Measurements from ENCODE around the gene PRCC.

PRCC gene

GRCh38 chr1:156788136-156788535, 20.8 kb downstream of the PRCC start:
- Histone ChIP-seq H3K27me3 (no peaks in the 10 kb centered on the region), H3K4me3 (no peak overlapping the region)
- intact Hi-C loops (cut with DNase I; ENCODE audit: low total_unique reads) = no loop called here

GRCh38 chr1:156789621-156790318, 22.4 kb downstream of the PRCC start:
- H3K27me3 ChIP-seq = no peaks in the 10 kb centered on the region
- peaks cover 58 to 83% (median 82%) of the 10 kb centered on the region in 3 donors for H3K36me3 ChIP-seq
- intact Hi-C loops (cut with DNase I; ENCODE audit: low total_unique reads) = no loop called here
- no peak for TF ChIP-seq CTCF (IDR thresholded peaks at IDR 0.05)
- no peak for DNase-seq
- no peak overlapping the region for H3K27ac ChIP-seq
- no peaks in the 10 kb centered on the region for H3K4me1 ChIP-seq
- no peaks in the 10 kb centered on the region for H3K9me3 ChIP-seq
- no peak overlapping the region for H3K4me3 ChIP-seq

More at GRCh38 chr1:156788136-156788535, 20.8 kb downstream of the PRCC start:
- no peak overlapping the region for H3K27ac ChIP-seq
- H3K4me1 ChIP-seq = no peaks in the 10 kb centered on the region
- TF ChIP-seq CTCF (IDR thresholded peaks at IDR 0.05) = no peak
- no peaks in the 10 kb centered on the region for H3K9me3 ChIP-seq
- no peak for DNase-seq
- peaks cover 58 to 83% (median 81%) of the 10 kb centered on the region in 3 donors for H3K36me3 ChIP-seq

- H3K4me3 ChIP-seq = no peak overlapping the region
- H3K9me3 ChIP-seq = no peaks in the 10 kb centered on the region
- intact Hi-C loops (cut with DNase I; ENCODE audit: low total_unique reads) = no loop called here
- no peaks in the 10 kb centered on the region for H3K4me1 ChIP-seq
- TF ChIP-seq CTCF (IDR thresholded peaks at IDR 0.05) = no peak
- H3K27ac ChIP-seq = no peak overlapping the region
- H3K36me3 ChIP-seq = peaks cover 85 to 93% (median 91%) of the 10 kb centered on the region in 3 donors
- no peak for DNase-seq
- H3K27me3 ChIP-seq = no peaks in the 10 kb centered on the region
Observed at GRCh38 chr1:156794506-156795373, 27.4 kb downstream of the PRCC start.

GRCh38 chr1:156795374-156795733, 28.0 kb downstream of the PRCC start:
- intact Hi-C loops (cut with DNase I; ENCODE audit: low total_unique reads) = no loop called here
- H3K9me3 ChIP-seq = no peaks in the 10 kb centered on the region
- no peaks in the 10 kb centered on the region for H3K27me3 ChIP-seq
- TF ChIP-seq CTCF (IDR thresholded peaks at IDR 0.05) = no peak
- H3K36me3 ChIP-seq = peaks cover 91 to 97% (median 95%) of the 10 kb centered on the region in 3 donors
- H3K4me3 ChIP-seq = no peak overlapping the region
- no peaks in the 10 kb centered on the region for H3K4me1 ChIP-seq
- DNase-seq = no peak
- no peak overlapping the region for H3K27ac ChIP-seq

- no peaks in the 10 kb centered on the region for H3K4me1 ChIP-seq
- peaks cover 95 to 100% (median 95%) of the 10 kb centered on the region in 3 donors for H3K36me3 ChIP-seq
- no peak overlapping the region for H3K27ac ChIP-seq
- H3K27me3 ChIP-seq = no peaks in the 10 kb centered on the region
- TF ChIP-seq CTCF (IDR thresholded peaks at IDR 0.05) = no peak
- H3K4me3 ChIP-seq = no peak overlapping the region
- DNase-seq = no peak
- H3K9me3 ChIP-seq = no peaks in the 10 kb centered on the region
- intact Hi-C loops (cut with DNase I; ENCODE audit: low total_unique reads) = no loop called here
Observed at GRCh38 chr1:156795787-156796186, 28.5 kb downstream of the PRCC start.

All from tibial artery (tissue), 4 donors.